Measurements from ENCODE around the gene TGIF2. TPM values are rescaled to one million over a fixed set of nuclear protein-coding genes. Genes with fewer than 3 reads are reported as not detected.
A peak's percentile ranks its signal among the peaks of the same experiment; 100 is the strongest.

TGIF2 gene
- total RNA-seq, 2 donors from 2014 or later, result 5.6 to 7.3 TPM

DNA sequence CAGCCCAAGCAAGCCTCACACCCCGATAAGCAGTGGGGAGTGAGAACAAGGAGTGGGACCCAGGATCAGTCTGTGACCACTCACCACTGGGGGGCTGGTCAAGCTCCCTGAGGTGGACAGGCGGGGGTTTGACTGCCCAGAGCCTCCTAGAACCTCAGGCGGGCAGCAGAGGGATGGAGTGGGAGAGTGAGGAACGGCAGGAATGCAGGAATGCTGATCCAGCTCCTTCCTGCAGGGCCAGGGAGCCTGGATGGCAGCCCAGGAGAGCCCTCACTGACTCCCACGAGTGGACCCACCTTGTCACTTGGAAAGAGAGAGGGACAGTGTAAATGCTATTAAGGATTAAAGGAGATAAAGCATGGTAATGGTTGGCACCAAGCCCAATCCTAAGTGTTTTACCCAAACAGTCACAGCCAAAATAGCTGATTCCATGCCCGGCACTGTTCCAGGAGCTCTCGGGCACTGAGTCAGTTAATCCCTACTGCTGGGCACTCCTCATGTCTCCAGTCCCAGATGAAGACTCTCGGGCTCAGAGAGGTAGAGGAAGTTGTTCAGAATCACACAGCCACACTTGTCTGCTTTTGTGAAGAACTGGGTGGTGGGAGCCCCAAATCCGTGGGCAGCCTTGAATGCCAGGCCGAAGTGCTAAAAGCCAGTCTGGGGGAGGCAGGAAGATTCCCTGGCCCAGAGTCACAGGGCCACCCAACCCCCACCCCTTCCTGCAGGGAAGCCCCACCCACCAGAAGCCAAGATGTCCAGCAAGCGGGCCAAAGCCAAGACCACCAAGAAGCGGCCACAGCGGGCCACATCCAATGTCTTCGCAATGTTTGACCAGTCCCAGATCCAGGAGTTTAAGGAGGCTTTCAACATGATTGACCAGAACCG, 29.0 kb upstream of the TGIF2 start:
- Histone ChIP-seq H3K9ac (ENCODE audit: low read depth in 2 of 2, low read length in 2 of 2) (peak overlapping the region in 1 of 2 donors; percentile 5), H3K36me3 (no peaks in the 10 kb centered on the region), H3K27me3 (no peaks in the 10 kb centered on the region), H3K4me1 (no peaks in the 10 kb centered on the region), H3K27ac (no peak overlapping the region), H3K9me3 (no peaks in the 10 kb centered on the region), H3K4me3 (no peak overlapping the region)
- intact Hi-C loops (cut with DNase I), result no loop called here
- TF ChIP-seq, protein P1, sequence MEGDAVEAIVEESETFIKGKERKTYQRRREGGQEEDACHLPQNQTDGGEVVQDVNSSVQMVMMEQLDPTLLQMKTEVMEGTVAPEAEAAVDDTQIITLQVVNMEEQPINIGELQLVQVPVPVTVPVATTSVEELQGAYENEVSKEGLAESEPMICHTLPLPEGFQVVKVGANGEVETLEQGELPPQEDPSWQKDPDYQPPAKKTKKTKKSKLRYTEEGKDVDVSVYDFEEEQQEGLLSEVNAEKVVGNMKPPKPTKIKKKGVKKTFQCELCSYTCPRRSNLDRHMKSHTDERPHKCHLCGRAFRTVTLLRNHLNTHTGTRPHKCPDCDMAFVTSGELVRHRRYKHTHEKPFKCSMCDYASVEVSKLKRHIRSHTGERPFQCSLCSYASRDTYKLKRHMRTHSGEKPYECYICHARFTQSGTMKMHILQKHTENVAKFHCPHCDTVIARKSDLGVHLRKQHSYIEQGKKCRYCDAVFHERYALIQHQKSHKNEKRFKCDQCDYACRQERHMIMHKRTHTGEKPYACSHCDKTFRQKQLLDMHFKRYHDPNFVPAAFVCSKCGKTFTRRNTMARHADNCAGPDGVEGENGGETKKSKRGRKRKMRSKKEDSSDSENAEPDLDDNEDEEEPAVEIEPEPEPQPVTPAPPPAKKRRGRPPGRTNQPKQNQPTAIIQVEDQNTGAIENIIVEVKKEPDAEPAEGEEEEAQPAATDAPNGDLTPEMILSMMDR (IDR thresholded peaks at IDR 0.05), result no peak
- DNase-seq, result no peak

DNA sequence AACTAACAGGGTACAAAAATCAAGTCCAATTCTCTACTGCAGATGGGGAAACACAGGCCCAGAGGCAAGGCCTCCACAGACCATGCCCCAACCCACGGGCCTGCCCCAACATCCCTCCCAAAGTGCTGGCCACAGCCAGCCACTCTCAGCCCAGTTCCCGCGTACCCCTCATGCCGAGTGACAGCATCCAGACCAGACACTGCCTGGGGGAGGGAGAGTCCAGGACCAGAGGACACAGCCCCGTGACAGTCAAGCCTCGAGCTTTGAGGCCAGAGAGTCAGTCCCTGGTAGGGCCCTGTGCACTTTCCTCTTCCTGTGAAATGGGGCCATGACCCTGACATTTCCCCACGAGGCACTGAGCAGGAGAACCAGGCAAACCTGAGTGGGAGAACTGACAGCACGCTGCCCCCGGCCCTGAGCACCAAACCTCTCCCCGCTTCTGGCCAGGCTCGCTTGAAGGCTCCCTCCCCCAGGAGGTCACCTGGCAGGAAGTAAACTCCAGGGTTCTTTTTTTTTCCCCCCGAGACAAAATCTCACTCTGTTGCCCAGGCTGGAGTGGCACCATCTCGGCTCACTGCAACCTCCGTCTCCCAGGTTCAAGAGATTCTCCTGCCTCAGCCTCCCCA, 27.2 kb upstream of the TGIF2 start:
- H3K4me1 ChIP-seq, result no peaks in the 10 kb centered on the region
- no peak for DNase-seq
- H3K4me3 ChIP-seq, result no peak overlapping the region
- H3K27ac ChIP-seq, result no peak overlapping the region
- intact Hi-C loops (cut with DNase I), result no loop called here
- H3K36me3 ChIP-seq, result no peaks in the 10 kb centered on the region
- TF ChIP-seq, protein P1 (IDR thresholded peaks at IDR 0.05), result no peak
- no peak overlapping the region for H3K9ac ChIP-seq (ENCODE audit: low read depth in 2 of 2, low read length in 2 of 2)
- H3K27me3 ChIP-seq, result no peaks in the 10 kb centered on the region
- H3K9me3 ChIP-seq, result no peaks in the 10 kb centered on the region

DNA sequence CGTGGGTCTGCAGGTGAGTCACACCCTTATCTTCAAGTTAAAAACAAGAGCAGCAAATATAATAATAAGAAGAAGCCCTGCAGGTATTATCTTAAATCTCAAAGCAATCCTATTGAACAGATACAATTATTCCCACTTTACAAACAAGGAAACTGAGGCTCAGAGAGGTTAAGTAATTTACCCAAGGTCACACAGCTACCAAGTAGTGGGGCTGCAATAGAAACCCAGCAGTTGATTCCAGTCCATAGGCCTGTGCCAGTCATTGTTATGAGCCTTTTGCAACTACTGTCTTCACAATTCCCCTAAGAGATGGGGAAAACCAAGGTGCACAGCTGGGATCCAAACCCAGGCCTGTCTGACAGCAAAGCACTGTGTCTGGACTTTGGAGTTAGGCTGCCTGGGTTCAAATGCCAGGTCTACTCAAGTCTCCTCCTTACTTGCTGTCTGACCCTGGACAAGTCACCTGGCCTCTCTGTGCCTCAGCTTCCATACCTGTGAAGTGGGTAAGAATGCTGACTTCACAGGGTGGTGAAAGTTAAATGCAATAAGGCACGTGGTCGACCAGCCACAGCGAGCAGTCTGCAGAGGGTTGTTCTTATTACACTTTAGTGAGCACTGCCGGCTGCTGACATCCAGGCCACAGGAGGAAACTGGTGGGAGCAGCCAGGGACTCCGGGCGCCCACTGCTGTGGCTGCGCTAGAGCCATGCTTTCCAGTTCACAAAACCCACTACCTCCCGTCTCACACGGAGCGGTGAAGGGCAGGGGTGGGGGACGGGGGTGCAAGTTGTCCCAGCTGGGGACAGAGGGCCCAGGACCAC, 26.0 kb upstream of the TGIF2 start:
- H3K9me3 ChIP-seq, result no peaks in the 10 kb centered on the region
- H3K4me1 ChIP-seq, result no peaks in the 10 kb centered on the region
- no peaks in the 10 kb centered on the region for H3K27me3 ChIP-seq
- TF ChIP-seq, protein P1 (IDR thresholded peaks at IDR 0.05), result no peak
- intact Hi-C loops (cut with DNase I), result no loop called here
- H3K27ac ChIP-seq, result no peak overlapping the region
- no peak overlapping the region for H3K9ac ChIP-seq (ENCODE audit: low read depth in 2 of 2, low read length in 2 of 2)
- no peak for DNase-seq
- no peaks in the 10 kb centered on the region for H3K36me3 ChIP-seq
- no peak overlapping the region for H3K4me3 ChIP-seq

DNA sequence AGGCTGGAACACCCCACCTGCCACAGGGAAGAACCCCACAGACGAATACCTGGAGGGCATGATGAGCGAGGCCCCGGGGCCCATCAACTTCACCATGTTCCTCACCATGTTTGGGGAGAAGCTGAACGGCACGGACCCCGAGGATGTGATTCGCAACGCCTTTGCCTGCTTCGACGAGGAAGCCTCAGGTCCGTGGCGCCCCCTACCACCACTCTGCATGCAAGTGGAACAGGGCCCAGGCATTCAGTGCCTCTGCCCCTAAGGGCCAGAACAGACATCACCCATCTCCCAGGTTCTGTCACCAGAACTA, 25.4 kb upstream of the TGIF2 start:
- no peak overlapping the region for H3K9ac ChIP-seq (ENCODE audit: low read depth in 2 of 2, low read length in 2 of 2)
- H3K36me3 ChIP-seq, result no peaks in the 10 kb centered on the region
- no peak overlapping the region for H3K4me3 ChIP-seq
- no peaks in the 10 kb centered on the region for H3K9me3 ChIP-seq
- H3K27ac ChIP-seq, result no peak overlapping the region
- no peak for DNase-seq
- TF ChIP-seq, protein P1 (IDR thresholded peaks at IDR 0.05), result no peak
- H3K4me1 ChIP-seq, result no peaks in the 10 kb centered on the region
- intact Hi-C loops (cut with DNase I), result no loop called here
- H3K27me3 ChIP-seq, result no peaks in the 10 kb centered on the region
